Bronchial epithelial cell (primary cell): ENCODE data around the gene CEACAM5. TPM values are rescaled to one million over a fixed set of nuclear protein-coding genes. Genes with fewer than 3 reads are reported as not detected.
A peak's percentile ranks its signal among the peaks of the same experiment; 100 is the strongest.

Source experiments
- DNase-seq: peaks from one replicate; pipeline ENCODE4 v3.0.0-alpha.2; 2010; ENCODE audit warnings: low read depth
- FAIRE-seq: peaks from 2 replicates; lab custom pipeline; 2011; peaks lifted over from hg19 to GRCh38; lab: Jason Lieb, UNC
- H3K27me3 ChIP-seq: 2 replicates; pipeline ENCODE4 v1.5.1; 2011; ENCODE audit warnings: low read length; ENCODE audit not compliant: control insufficient read depth, insufficient read depth
- H3K36me3 ChIP-seq: 2 replicates; pipeline ENCODE4 v1.5.1; 2011; ENCODE audit warnings: low read length; ENCODE audit not compliant: control insufficient read depth, insufficient read depth
- H3K4me3 ChIP-seq: 2 replicates; pipeline ENCODE4 v1.5.1; 2011; ENCODE audit warnings: mild to moderate bottlenecking, low read depth, low read length, control low read depth
- CTCF ChIP-seq: IDR thresholded peaks from 2 replicates; pipeline ENCODE4 v1.5.1; 2011; ENCODE audit warnings: mild to moderate bottlenecking, moderate library complexity, low read length, control low read depth, inconsistent platforms; ENCODE audit not compliant: insufficient read depth, severe bottlenecking
- total RNA-seq: library from RNA; depleted of rRNA; stranded (reverse); fragments of >200 nt; gene quantifications from 2 replicates; pipeline ENCODE4 v1.2.1, GENCODE V29; 2014

CEACAM5 gene
- total RNA-seq, 1 donor from 2014 or later, result 11.6 TPM

GRCh38 chr19:41687419-41687818 is 21.0 kb upstream of the CEACAM5 start:
- no peaks in the 10 kb centered on the region for H3K36me3 ChIP-seq
- H3K4me3 ChIP-seq, result no peak overlapping the region
- FAIRE-seq (no peak), DNase-seq (no peak)
- TF ChIP-seq CTCF, result no peak
- H3K27me3 ChIP-seq, result no peaks in the 10 kb centered on the region

- no peak within 1 kb of the TSS for H3K4me3 ChIP-seq
- no peak for TF ChIP-seq CTCF
- DNase-seq (no peak), FAIRE-seq (peak; percentile 23)
- no peaks in the 10 kb centered on the region for H3K27me3 ChIP-seq
- H3K36me3 ChIP-seq, result no peaks in the 10 kb centered on the region
These were observed 20.3 kb upstream of the CEACAM5 start, which contains the start of gene CEACAM7 for GRCh38 chr19:41688098-41688497. Gene CEACAM7, minus strand, starts transcription at chr19:41688270. Its CDS starts 105 bp downstream, at chr19:41688165.

- FAIRE-seq (no peak), DNase-seq (no peak)
- H3K27me3 ChIP-seq, result no peaks in the 10 kb centered on the region
- H3K36me3 ChIP-seq, result no peaks in the 10 kb centered on the region
- no peak overlapping the region for H3K4me3 ChIP-seq
- TF ChIP-seq CTCF, result no peak
These were observed 19.7 kb upstream of the CEACAM5 start for GRCh38 chr19:41688687-41689086.

GRCh38 chr19:41689993-41690800 is 18.2 kb upstream of the CEACAM5 start:
- no peaks in the 10 kb centered on the region for H3K27me3 ChIP-seq
- H3K4me3 ChIP-seq, result no peak overlapping the region
- no peaks in the 10 kb centered on the region for H3K36me3 ChIP-seq
- FAIRE-seq (no peak), DNase-seq (no peak)
- TF ChIP-seq CTCF, result no peak

- no peaks in the 10 kb centered on the region for H3K36me3 ChIP-seq
- no peak for FAIRE-seq
- no peaks in the 10 kb centered on the region for H3K27me3 ChIP-seq
- no peak for TF ChIP-seq CTCF
- no peak for DNase-seq
- H3K4me3 ChIP-seq, result no peak overlapping the region
These were observed 17.7 kb upstream of the CEACAM5 start for GRCh38 chr19:41690801-41691065.
